Lung (tissue), 12 donors: Measurements from ENCODE around the gene GALNT2. TPM values are rescaled to one million over a fixed set of nuclear protein-coding genes. Genes with fewer than 3 reads are reported as not detected.

ENCODE experiments used
- ATAC-seq: fragments of 200-7000 bp; cut with Tn5 transposase; one replicate; pipeline ENCODE4 v1.9.1; 2020; ENCODE audit warnings: moderate number of reproducible peaks; ENCODE audit not compliant: insufficient read depth, low FRiP score
- DNase-seq, 3 donors: peaks; one replicate each; pipeline ENCODE4 v3.0.0-alpha.2; 2013 to 2017
- H3K27ac ChIP-seq, 2 donors: one replicate each; pipeline ENCODE4 v1.5.1; 2013; ENCODE audit warnings: mild to moderate bottlenecking in 2 of 2, moderate library complexity in 2 of 2, control low read depth in 1 of 2, inconsistent platforms in 1 of 2, low read depth in 1 of 2, low read length in 1 of 2
- H3K27me3 ChIP-seq, 3 donors: one replicate each; pipeline ENCODE4 v1.5.1; 2013; ENCODE audit warnings: low read length in 2 of 3; ENCODE audit not compliant: control insufficient read depth in 3 of 3, insufficient read depth in 3 of 3
- H3K36me3 ChIP-seq, 4 donors: one replicate each; pipeline ENCODE4 v1.5.1; 2013; ENCODE audit warnings: low read length in 4 of 4, mild to moderate bottlenecking in 1 of 4, moderate library complexity in 1 of 4; ENCODE audit not compliant: control insufficient read depth in 4 of 4, insufficient read depth in 4 of 4
- H3K4me1 ChIP-seq, 5 donors: one replicate each; pipeline ENCODE4 v1.5.1; 2013; ENCODE audit warnings: low read length in 5 of 5, mild to moderate bottlenecking in 2 of 5, moderate library complexity in 1 of 5; ENCODE audit not compliant: control insufficient read depth in 5 of 5, insufficient read depth in 5 of 5
- H3K4me3 ChIP-seq: one replicate; pipeline ENCODE4 v1.5.1; 2013; ENCODE audit warnings: mild to moderate bottlenecking, control low read depth, moderate library complexity
- H3K9ac ChIP-seq, 2 donors: one replicate each; pipeline ENCODE4 v1.5.1; 2013; ENCODE audit warnings: low read length in 2 of 2, control low read depth in 1 of 2; ENCODE audit not compliant: insufficient read depth in 1 of 2
- H3K9me3 ChIP-seq, 4 donors: one replicate each; pipeline ENCODE4 v1.5.1; 2013; ENCODE audit warnings: low read length in 3 of 4, mild to moderate bottlenecking in 1 of 4, moderate library complexity in 1 of 4; ENCODE audit not compliant: control insufficient read depth in 4 of 4, insufficient read depth in 3 of 4
- WGBS, 2 donors: extraction: QIAGEN DNeasy Blood & Tissue Kit; methylation state at CpG; one replicate each; pipeline ENCODE4 v1.1.7; 2013; 5-methylcytosine and 5-hydroxymethylcytosine counted together
- polyA plus RNA-seq, 2 donors: library from polyadenylated mRNA; stranded (reverse); fragments of 200-250 nt; gene quantifications; one replicate each; pipeline ENCODE4 v1.2.1, GENCODE V29; 2013
- total RNA-seq, 2 donors: library from RNA; depleted of rRNA in 1 of 2; stranded (reverse); fragments of >200 nt in 1 of 2; gene quantifications; one replicate each; pipeline ENCODE4 v1.2.1, GENCODE V29; 2014 to 2021
- TF ChIP-seq, protein P1 (sequence below): IDR thresholded peaks from 2 replicates; pipeline ENCODE4 v1.5.1; 2012; ENCODE audit warnings: mild to moderate bottlenecking; ENCODE audit errors: control extremely low read depth, extremely low read depth
- donor health status: control.
- donor health status: control.
- donor health status: Bipolar disorder and iron deficiency.
- donor health status: healthy.
- donor health status: DM: yes; HTN: yes; CAD: no.

GALNT2 gene
- total and polyA plus RNA-seq, 4 donors: 23.1 to 101 (median 58.9) TPM

- Histone ChIP-seq H3K27ac (peak overlapping the region; percentile 15 to 86), H3K9me3 (peaks cover 0 to 2% (median 0%) of the 10 kb centered on the region in 4 donors), H3K4me3 (no peak overlapping the region), H3K9ac (no peak overlapping the region), H3K4me1 (peaks cover 0 to 23% (median 15%) of the 10 kb centered on the region in 5 donors), H3K36me3 (peaks cover 0 to 2% (median 0%) of the 10 kb centered on the region in 4 donors), H3K27me3 (no peaks in the 10 kb centered on the region)
- 82 to 85% methylated on average over 13 of the region's 13 CpGs for WGBS, 2 donors
- peak in 1 of 3 donors; percentile 22 for DNase-seq
- ATAC-seq: no peak
- TF ChIP-seq, protein P1, sequence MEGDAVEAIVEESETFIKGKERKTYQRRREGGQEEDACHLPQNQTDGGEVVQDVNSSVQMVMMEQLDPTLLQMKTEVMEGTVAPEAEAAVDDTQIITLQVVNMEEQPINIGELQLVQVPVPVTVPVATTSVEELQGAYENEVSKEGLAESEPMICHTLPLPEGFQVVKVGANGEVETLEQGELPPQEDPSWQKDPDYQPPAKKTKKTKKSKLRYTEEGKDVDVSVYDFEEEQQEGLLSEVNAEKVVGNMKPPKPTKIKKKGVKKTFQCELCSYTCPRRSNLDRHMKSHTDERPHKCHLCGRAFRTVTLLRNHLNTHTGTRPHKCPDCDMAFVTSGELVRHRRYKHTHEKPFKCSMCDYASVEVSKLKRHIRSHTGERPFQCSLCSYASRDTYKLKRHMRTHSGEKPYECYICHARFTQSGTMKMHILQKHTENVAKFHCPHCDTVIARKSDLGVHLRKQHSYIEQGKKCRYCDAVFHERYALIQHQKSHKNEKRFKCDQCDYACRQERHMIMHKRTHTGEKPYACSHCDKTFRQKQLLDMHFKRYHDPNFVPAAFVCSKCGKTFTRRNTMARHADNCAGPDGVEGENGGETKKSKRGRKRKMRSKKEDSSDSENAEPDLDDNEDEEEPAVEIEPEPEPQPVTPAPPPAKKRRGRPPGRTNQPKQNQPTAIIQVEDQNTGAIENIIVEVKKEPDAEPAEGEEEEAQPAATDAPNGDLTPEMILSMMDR: no peak
Observed at GRCh38 chr1:230210981-230211336, 143.9 kb downstream of the GALNT2 start.

DNA sequence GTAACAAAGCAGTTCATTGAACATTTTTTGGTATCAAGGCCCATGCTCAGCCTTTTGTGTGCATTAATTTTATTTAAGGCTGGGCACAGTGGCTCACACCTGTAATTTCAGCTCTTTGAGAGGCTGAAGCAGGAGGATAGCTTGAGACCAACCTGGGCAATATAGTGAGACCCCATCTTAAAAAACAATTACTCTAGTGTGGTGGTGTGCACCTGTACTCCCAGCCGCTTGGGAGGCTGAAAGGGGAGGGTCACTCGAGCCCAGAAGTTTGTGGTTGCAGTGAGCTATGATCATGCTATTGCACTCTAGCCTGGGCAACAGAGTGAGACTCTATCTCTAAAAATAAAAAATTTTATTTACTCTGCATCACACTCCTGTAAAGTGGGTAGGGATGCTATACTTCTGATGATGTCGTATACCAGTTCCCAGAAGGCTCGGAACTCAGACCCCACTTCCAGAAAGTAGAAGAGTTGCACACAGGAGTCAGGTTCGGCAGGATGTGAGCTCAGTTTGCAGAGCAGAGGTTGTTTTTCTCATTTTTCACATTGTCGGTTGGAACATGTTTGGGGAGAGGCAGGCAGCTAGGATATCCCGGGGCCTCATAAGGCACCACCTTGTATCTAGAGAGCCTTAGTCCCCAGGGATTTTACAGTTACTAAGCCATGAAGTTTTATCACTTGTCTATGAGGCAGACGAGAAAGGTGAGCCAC lies 144.6 kb downstream of the GALNT2 start:
- peak overlapping the region in 1 of 2 donors; percentile 86 for H3K27ac ChIP-seq
- H3K9ac ChIP-seq: no peak overlapping the region
- DNase-seq (no peak), ATAC-seq (no peak)
- WGBS, 2 donors: 83 to 91% methylated on average over 8 of the region's 8 CpGs
- H3K36me3 ChIP-seq: peaks cover 0 to 2% (median 0%) of the 10 kb centered on the region in 4 donors
- TF ChIP-seq, protein P1: no peak
- H3K9me3 ChIP-seq: peaks cover 0 to 2% (median 0%) of the 10 kb centered on the region in 4 donors
- H3K4me3 ChIP-seq: no peak overlapping the region
- peaks cover 0 to 21% (median 18%) of the 10 kb centered on the region in 5 donors for H3K4me1 ChIP-seq
- no peaks in the 10 kb centered on the region for H3K27me3 ChIP-seq

DNA sequence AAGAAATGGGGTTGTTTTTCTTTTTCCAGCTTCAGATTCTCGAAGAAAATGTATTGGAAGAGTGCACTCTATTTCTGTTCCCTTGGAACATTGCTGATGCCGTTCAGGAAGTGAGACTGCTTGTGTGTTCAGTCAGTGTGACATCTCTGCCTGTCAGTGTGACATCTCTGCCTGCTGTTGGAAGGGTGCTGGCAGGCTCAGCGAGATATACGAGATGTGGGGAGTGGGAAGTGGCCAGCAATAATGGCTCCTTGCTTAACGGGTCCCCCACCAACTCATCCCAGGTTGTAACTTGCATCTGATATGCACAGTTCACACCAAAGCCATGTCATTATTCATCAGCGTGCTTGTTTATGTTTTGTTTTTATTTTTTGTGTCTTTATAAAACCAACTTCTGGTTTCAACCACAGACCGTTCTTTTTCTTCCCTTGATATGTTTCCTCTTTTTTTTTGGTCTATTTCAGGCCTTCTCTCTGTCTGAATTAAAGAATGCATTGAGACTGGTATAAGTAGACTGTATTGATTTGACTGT lies 145.4 kb downstream of the GALNT2 start:
- 49 to 56% methylated on average over 7 of the region's 7 CpGs for WGBS, 2 donors
- ATAC-seq (no peak), DNase-seq (no peak)
- H3K4me3 ChIP-seq: no peak overlapping the region
- peaks cover 0 to 2% (median 0%) of the 10 kb centered on the region in 4 donors for H3K36me3 ChIP-seq
- peaks cover 0 to 2% (median 0%) of the 10 kb centered on the region in 4 donors for H3K9me3 ChIP-seq
- TF ChIP-seq, protein P1: no peak
- no peak overlapping the region for H3K9ac ChIP-seq
- peak overlapping the region in 1 of 2 donors; percentile 83 for H3K27ac ChIP-seq
- no peaks in the 10 kb centered on the region for H3K27me3 ChIP-seq
- peaks cover 0 to 21% (median 18%) of the 10 kb centered on the region in 5 donors for H3K4me1 ChIP-seq
